ENCODE results near the gene BBS2. TPM values are rescaled to one million over a fixed set of nuclear protein-coding genes. Genes with fewer than 3 reads are reported as not detected.

The BBS2 gene
- total and polyA plus RNA-seq, 2 experiments from 2014 or later = 31.5 to 39.0 TPM

- Histone ChIP-seq H3K27ac (peak overlapping the region; percentile 11), H3K4me3 (no peak overlapping the region), H4K20me1 (ENCODE audit: insufficient read depth, poor library complexity, severe bottlenecking) (no peaks in the 10 kb centered on the region), H3K4me1 (ENCODE audit: insufficient read depth) (no peaks in the 10 kb centered on the region), H3K4me2 (no peak overlapping the region), H3K27me3 (no peaks in the 10 kb centered on the region), H3K36me3 (replicated peaks; ENCODE audit: insufficient read depth, low read depth) (no peaks in the 10 kb centered on the region), H2AFZ (no peak overlapping the region), H3K9me3 (ENCODE audit: low read depth) (no peaks in the 10 kb centered on the region), H3K9me2 (replicated peaks; ENCODE audit: insufficient read depth) (no peaks in the 10 kb centered on the region), H3K79me2 (no peaks in the 10 kb centered on the region)
- TF ChIP-seq CTCF (IDR thresholded peaks at IDR 0.05; ENCODE audit: poor library complexity) = no peak
- TF ChIP-seq EZH2phosphoT487 (IDR thresholded peaks at IDR 0.05; ENCODE audit: low read depth, severe bottlenecking, unreplicated experiment) = no peak
- TF ChIP-seq EZH2 (IDR thresholded peaks at IDR 0.05; ENCODE audit: borderline replicate concordance) = no peak
- DNase-seq (ENCODE audit: low spot score) = no peak
- 98% methylated on average over 4 of the region's 4 CpGs for WGBS (ENCODE audit: low lambda C conversion rate, missing lambda C conversion rate)
Observed at GRCh38 chr16:56547949-56548567, 28.2 kb upstream of the BBS2 start.

- Histone ChIP-seq H3K4me2 (no peak overlapping the region), H3K9me3 (ENCODE audit: low read depth) (no peaks in the 10 kb centered on the region)
- 31% methylated on average over 12 of the region's 12 CpGs for WGBS (ENCODE audit: low lambda C conversion rate, missing lambda C conversion rate)
Observed at GRCh38 chr16:56547120-56547948, 27.5 kb upstream of the BBS2 start.

GRCh38 chr16:56542039-56542438, 22.2 kb upstream of the BBS2 start:
- no peak overlapping the region for H3K4me2 ChIP-seq
- H3K4me3 ChIP-seq = no peak overlapping the region
- no peak overlapping the region for H2AFZ ChIP-seq
- H4K20me1 ChIP-seq (ENCODE audit: insufficient read depth, poor library complexity, severe bottlenecking) = no peaks in the 10 kb centered on the region
- no peaks in the 10 kb centered on the region for H3K79me2 ChIP-seq
- WGBS (ENCODE audit: low lambda C conversion rate, missing lambda C conversion rate) = 69% methylated on average over 2 of the region's 2 CpGs
- no peak for DNase-seq (ENCODE audit: low spot score)
- no peaks in the 10 kb centered on the region for H3K36me3 ChIP-seq (replicated peaks; ENCODE audit: insufficient read depth, low read depth)
- TF ChIP-seq EZH2phosphoT487 (IDR thresholded peaks at IDR 0.05; ENCODE audit: low read depth, severe bottlenecking, unreplicated experiment) = no peak
- TF ChIP-seq EZH2 (IDR thresholded peaks at IDR 0.05; ENCODE audit: borderline replicate concordance) = no peak
- TF ChIP-seq CTCF (IDR thresholded peaks at IDR 0.05; ENCODE audit: poor library complexity) = no peak
- H3K9me2 ChIP-seq (replicated peaks; ENCODE audit: insufficient read depth) = no peaks in the 10 kb centered on the region
- no peaks in the 10 kb centered on the region for H3K27me3 ChIP-seq
- H3K4me1 ChIP-seq (ENCODE audit: insufficient read depth) = no peaks in the 10 kb centered on the region
- H3K27ac ChIP-seq = no peak overlapping the region
- H3K9me3 ChIP-seq (ENCODE audit: low read depth) = no peaks in the 10 kb centered on the region

More at GRCh38 chr16:56547120-56547948, 27.5 kb upstream of the BBS2 start:
- Histone ChIP-seq H3K27ac (peak overlapping the region; percentile 34), H3K4me3 (no peak overlapping the region), H3K27me3 (no peaks in the 10 kb centered on the region), H3K79me2 (no peaks in the 10 kb centered on the region), H2AFZ (peak overlapping the region; percentile 24), H4K20me1 (ENCODE audit: insufficient read depth, poor library complexity, severe bottlenecking) (no peaks in the 10 kb centered on the region), H3K4me1 (ENCODE audit: insufficient read depth) (no peaks in the 10 kb centered on the region), H3K9me2 (replicated peaks; ENCODE audit: insufficient read depth) (no peaks in the 10 kb centered on the region), H3K36me3 (replicated peaks; ENCODE audit: insufficient read depth, low read depth) (no peaks in the 10 kb centered on the region)
- TF ChIP-seq EZH2 (IDR thresholded peaks at IDR 0.05; ENCODE audit: borderline replicate concordance) (no peak), CTCF (IDR thresholded peaks at IDR 0.05; ENCODE audit: poor library complexity) (no peak), EZH2phosphoT487 (IDR thresholded peaks at IDR 0.05; ENCODE audit: low read depth, severe bottlenecking, unreplicated experiment) (no peak)
- DNase-seq (ENCODE audit: low spot score) = peak; percentile 10

Data from hepatocyte (in vitro differentiated cells).